Smooth muscle cell of the coronary artery (primary cell): Measurements from ENCODE around the gene PON3. TPM values are rescaled to one million over a fixed set of nuclear protein-coding genes. Genes with fewer than 3 reads are reported as not detected.

Source experiments
- total RNA-seq: library from RNA; depleted of rRNA; stranded (reverse); fragments of >200 nt; gene quantifications from 2 replicates; pipeline ENCODE4 v1.2.3, GENCODE V29; 2014; ENCODE audit warnings: low replicate concordance

The PON3 gene
- not detected in 2 replicates for total RNA-seq

GRCh38 chr7:95396136-95397032, at the start of gene PON3:
Gene PON3, minus strand, starts transcription at chr7:95396375. Its CDS starts 25 bp downstream, at chr7:95396350.

GRCh38 chr7:95434557-95435421, 38.6 kb upstream of the PON3 start, which contains the start of gene PON2:
Gene PON2, minus strand, starts transcription at chr7:95435028. Its CDS starts 77 bp downstream, at chr7:95434951.

GRCh38 chr7:95324431-95324830, 71.7 kb downstream of the PON3 start, which contains the start of gene PON1:
Gene PON1, minus strand, starts transcription at chr7:95324532. Its CDS starts 57 bp downstream, at chr7:95324475.

Other genes with a start within 250 kb of the PON3 start
- not detected in 2 replicates for gene PON1, start 71.8 kb downstream of the PON3 start, total RNA-seq
- gene PON2, start 38.7 kb upstream of the PON3 start, total RNA-seq: 21.3 and 44.0 TPM in 2 replicates
- gene ASB4, start 89.6 kb upstream of the PON3 start, total RNA-seq: not detected in 2 replicates
- gene PDK4, start 200.1 kb upstream of the PON3 start, total RNA-seq: 0.15 and 5.3 TPM in 2 replicates